ENCODE data around the gene TASP1. TPM values are rescaled to one million over a fixed set of nuclear protein-coding genes. Genes with fewer than 3 reads are reported as not detected.

Gene TASP1
- total RNA-seq, 2 donors from 2014 or later = 8.9 to 9.8 TPM

DNA sequence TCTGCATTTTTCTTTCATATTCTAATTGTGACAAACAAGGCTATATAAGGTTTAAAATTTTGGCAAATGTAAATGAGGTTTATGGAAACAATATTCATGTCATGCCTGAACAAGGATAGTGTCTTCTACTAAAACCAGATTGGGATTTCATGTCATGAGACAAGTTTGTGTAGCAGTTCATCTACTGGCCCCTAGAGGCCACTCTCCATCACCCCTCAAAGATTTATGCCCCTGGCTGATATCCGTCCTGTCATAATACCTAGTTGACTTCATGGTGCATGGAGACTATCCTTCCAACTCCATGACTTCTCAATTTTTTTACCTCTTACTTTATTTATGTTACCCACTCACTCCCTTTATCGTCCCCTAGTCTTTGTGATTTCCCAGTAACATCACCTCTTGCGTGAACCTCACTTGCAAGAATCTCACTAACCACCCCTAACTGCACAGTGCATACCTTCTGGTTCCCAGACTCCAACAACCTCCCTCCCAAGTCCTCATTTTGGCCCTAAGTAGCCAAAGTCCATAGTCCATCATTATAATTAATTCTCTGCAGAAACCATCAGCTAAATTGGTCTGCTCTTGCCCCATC is 179.8 kb downstream of the TASP1 start:
- Mint-ChIP-seq H3K27ac (no peak overlapping the region), H3K27me3 (ENCODE audit: low read depth) (no peaks in the 10 kb centered on the region), H3K4me3 (no peak overlapping the region), H3K4me1 (ENCODE audit: low read depth) (no peaks in the 10 kb centered on the region), H3K9me3 (no peaks in the 10 kb centered on the region), H3K36me3 (ENCODE audit: insufficient read depth in 2 of 2) (no peaks in the 10 kb centered on the region)
- DNase-seq (peak; percentile 6 to 16), ATAC-seq (replicated peaks in 1 of 2) (peak; percentile 42 to 44)

DNA sequence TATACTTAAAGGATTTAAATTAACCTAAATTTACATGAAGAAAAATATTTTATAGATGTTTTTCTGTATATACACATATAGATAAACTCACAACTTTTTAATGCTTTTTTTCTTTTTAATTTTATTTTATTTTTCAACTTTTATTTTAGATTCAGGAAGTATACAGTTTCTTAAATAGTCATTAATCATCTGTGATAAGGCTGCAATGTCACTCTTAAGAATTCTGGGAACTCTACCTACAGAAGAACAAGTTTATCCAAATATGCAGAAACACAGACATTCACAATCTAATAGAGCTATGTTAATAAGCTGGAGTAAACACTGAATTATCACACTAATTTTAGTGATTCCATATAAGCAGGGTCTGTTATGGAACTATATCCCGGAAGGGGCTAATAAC is 181.2 kb downstream of the TASP1 start:
- Mint-ChIP-seq H3K27ac (no peak overlapping the region), H3K4me3 (no peak overlapping the region)

DNA sequence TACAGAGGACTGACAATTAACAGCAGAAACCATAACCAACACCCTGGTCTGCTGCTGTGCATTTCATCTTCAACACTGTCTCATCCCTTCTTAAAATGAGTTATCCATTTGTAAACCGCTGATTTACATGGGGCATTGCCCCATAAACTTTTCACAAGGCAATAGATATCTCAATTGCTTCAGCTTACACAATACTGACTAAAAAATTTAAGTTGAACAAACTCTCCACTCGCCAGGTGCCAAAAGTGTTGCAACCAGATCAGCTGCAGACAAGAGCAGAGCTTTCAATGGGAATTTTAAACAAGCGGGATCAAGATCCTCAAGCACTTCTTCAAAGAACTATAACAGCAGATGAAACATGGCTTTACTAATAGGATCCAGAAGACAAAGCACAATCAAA is 183.0 kb downstream of the TASP1 start:
- H3K4me3 Mint-ChIP-seq = no peak overlapping the region
- H3K27me3 Mint-ChIP-seq (ENCODE audit: low read depth) = no peaks in the 10 kb centered on the region
- DNase-seq = no peak
- H3K27ac Mint-ChIP-seq = no peak overlapping the region
- peaks cover 4 to 6% of the 10 kb centered on the region in 2 donors for H3K9me3 Mint-ChIP-seq
- peaks cover 7 to 11% of the 10 kb centered on the region in 2 donors for H3K36me3 Mint-ChIP-seq (ENCODE audit: insufficient read depth in 2 of 2)
- no peaks in the 10 kb centered on the region for H3K4me1 Mint-ChIP-seq (ENCODE audit: low read depth)
- ATAC-seq (replicated peaks in 1 of 2) = no peak

More for the DNA sequence above, 181.2 kb downstream of the TASP1 start:
- DNase-seq (no peak), ATAC-seq (replicated peaks in 1 of 2) (no peak)
- Mint-ChIP-seq H3K36me3 (ENCODE audit: insufficient read depth in 2 of 2) (peaks cover 4 to 5% of the 10 kb centered on the region in 2 donors), H3K27me3 (ENCODE audit: low read depth) (no peaks in the 10 kb centered on the region), H3K4me1 (ENCODE audit: low read depth) (no peaks in the 10 kb centered on the region), H3K9me3 (peaks cover 4 to 6% of the 10 kb centered on the region in 2 donors)

DNA sequence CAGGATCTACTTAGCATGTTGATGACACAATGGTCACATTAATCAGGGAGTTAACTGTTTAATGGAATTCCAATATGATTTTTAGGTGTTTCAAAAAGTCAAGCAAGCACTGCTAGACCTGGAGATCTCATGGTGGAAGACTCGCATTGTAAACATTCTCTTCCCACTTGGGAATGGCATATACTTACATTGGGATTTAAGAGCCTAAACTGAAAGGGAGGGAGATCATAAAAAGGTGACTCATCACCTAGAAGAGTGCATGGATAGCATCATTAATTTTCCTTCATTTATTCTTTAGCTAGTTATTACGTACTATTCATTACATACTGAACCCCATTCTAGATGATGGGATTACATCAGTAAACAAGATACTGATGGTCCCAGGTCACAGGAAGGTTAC is 185.4 kb downstream of the TASP1 start:
- ATAC-seq (replicated peaks in 1 of 2) (no peak), DNase-seq (no peak)
- Mint-ChIP-seq H3K27ac (no peak overlapping the region), H3K36me3 (ENCODE audit: insufficient read depth in 2 of 2) (peaks cover 7 to 11% of the 10 kb centered on the region in 2 donors), H3K4me3 (no peak overlapping the region), H3K4me1 (ENCODE audit: low read depth) (no peaks in the 10 kb centered on the region), H3K9me3 (peaks cover 4 to 6% of the 10 kb centered on the region in 2 donors), H3K27me3 (ENCODE audit: low read depth) (no peaks in the 10 kb centered on the region)

DNA sequence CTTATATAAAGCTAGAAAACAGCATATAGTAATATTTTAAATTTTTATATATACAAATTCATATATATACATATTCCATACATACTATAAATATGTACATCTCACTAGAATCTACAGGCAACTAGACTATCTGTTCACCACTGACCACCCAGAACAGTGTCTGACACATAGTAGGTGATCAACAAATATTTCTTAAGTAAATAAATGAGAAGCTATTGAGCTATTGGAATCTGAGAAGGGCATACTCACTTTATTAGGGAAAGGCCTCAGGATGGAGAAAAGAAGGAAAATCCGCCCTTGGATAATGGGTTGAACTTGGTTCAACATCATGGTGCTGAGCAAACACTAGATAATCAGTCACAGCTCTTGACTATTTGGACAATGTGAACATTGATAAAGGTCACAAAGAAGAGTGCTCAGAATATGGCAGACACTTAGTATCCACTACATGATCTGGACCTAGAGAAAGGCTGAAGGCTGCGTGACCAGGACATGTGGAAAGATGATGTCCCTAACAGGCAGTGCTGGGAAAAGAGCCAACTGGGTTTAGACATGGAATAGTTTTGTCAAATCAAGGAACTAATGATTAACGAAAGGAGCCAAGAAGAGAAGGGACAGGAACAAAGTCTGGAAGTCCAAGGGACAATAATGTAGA is 186.1 kb downstream of the TASP1 start:
- Mint-ChIP-seq H3K4me3 (no peak overlapping the region), H3K4me1 (ENCODE audit: low read depth) (no peaks in the 10 kb centered on the region), H3K36me3 (ENCODE audit: insufficient read depth in 2 of 2) (peaks cover 7 to 11% of the 10 kb centered on the region in 2 donors), H3K27ac (no peak overlapping the region), H3K9me3 (peaks cover 4 to 6% of the 10 kb centered on the region in 2 donors), H3K27me3 (ENCODE audit: low read depth) (no peaks in the 10 kb centered on the region)
- DNase-seq (no peak), ATAC-seq (replicated peaks in 1 of 2) (no peak)

DNA sequence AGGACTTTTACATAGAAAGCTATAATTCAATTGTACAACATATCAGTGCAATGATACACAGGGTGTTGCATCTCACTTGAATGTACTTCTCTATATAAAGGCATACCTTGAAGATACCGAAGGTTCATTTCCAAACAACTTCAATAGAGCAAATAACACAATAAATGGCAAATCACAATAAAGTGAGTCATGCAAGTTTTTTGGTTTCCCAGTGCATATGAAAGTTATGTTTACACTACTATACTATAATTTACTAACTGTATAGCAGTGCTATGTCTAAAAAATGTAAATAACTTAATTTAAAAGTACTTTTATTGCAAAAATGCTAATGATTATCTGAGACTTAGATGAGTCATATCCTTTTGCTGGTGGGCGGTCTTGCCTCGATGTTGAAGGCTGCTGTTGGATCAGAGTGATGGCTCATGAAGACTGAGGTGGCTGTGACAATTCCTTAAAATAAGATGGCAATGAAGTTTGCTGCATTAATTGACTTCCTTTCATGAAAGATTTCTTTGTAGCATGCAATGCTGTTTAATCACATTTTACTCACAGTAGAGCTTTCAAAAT is 188.8 kb downstream of the TASP1 start:
- DNase-seq (no peak), ATAC-seq (replicated peaks in 1 of 2) (no peak)
- no peaks in the 10 kb centered on the region for H3K27me3 Mint-ChIP-seq (ENCODE audit: low read depth)
- H3K27ac Mint-ChIP-seq = no peak overlapping the region
- peaks cover 4 to 6% of the 10 kb centered on the region in 2 donors for H3K9me3 Mint-ChIP-seq
- no peaks in the 10 kb centered on the region for H3K4me1 Mint-ChIP-seq (ENCODE audit: low read depth)
- H3K36me3 Mint-ChIP-seq (ENCODE audit: insufficient read depth in 2 of 2) = peaks cover 7 to 11% of the 10 kb centered on the region in 2 donors
- H3K4me3 Mint-ChIP-seq = no peak overlapping the region

DNA sequence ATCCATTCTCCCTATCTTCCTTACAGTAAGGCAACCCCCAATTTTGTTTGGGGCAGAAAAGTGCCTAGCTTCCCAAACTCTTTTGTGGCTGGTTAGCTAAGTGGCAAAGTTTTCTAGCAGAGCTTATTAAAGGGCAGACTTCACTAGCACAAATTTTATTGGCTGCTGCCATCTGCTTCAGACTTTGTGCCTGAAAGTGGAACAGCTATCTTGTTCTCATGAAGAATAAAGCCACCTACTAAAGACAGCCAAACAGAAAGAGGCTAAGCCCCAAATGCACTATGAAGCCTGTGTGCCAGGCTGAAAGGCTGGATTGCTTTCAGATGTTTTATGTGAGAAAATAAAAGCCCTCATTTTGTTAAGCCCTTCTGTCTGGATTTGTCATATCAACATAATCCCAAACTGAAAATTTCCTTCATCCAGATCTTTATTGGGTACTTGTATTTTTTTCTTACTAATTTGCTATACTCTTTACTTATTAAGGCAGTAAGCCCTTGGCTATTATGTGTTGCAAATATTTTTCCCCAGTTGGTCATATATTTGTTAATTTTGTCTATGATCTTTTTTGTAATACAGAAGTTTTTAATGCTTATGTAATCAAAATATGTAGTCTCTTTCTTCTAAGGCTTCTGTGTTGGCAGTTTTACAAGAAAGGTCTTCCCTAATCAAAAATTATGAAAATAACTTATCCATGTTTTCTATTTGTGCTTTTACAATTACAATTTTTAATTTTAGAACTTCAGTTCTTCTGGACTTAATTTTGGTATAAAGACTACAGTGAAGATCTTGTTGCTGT is 191.1 kb downstream of the TASP1 start:
- no peaks in the 10 kb centered on the region for H3K27me3 Mint-ChIP-seq (ENCODE audit: low read depth)
- H3K4me1 Mint-ChIP-seq (ENCODE audit: low read depth) = no peaks in the 10 kb centered on the region
- no peak overlapping the region for H3K27ac Mint-ChIP-seq
- no peak for ATAC-seq (replicated peaks in 1 of 2)
- H3K9me3 Mint-ChIP-seq = no peaks in the 10 kb centered on the region
- peaks cover 2 to 5% of the 10 kb centered on the region in 2 donors for H3K36me3 Mint-ChIP-seq (ENCODE audit: insufficient read depth in 2 of 2)
- no peak for DNase-seq
- H3K4me3 Mint-ChIP-seq = no peak overlapping the region

DNA sequence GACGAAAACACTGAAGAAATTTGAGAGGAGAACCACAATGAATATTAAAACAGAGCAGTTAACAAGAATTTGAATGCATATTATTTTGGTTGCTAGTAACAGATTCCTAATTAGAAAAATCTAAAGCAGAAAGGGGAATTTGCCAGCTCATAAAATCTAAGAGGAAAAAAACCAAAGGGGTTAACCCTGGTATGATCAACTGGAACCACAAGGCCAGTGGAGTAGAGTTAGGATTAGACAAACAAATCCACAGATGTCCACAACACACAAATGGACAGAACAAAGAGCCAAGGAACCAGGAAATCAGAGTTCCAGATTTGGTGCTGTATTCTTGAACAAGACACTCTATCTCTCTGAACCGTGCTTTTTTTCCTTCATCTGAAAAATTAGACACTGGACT is 195.0 kb downstream of the TASP1 start:
- H3K27ac Mint-ChIP-seq = no peak overlapping the region
- H3K9me3 Mint-ChIP-seq = peaks cover 8 to 13% of the 10 kb centered on the region in 2 donors
- H3K27me3 Mint-ChIP-seq (ENCODE audit: low read depth) = no peaks in the 10 kb centered on the region
- H3K4me3 Mint-ChIP-seq = no peak overlapping the region
- peaks cover 4 to 18% of the 10 kb centered on the region in 2 donors for H3K36me3 Mint-ChIP-seq (ENCODE audit: insufficient read depth in 2 of 2)
- ATAC-seq (replicated peaks in 1 of 2) (no peak), DNase-seq (no peak)
- no peaks in the 10 kb centered on the region for H3K4me1 Mint-ChIP-seq (ENCODE audit: low read depth)

DNA sequence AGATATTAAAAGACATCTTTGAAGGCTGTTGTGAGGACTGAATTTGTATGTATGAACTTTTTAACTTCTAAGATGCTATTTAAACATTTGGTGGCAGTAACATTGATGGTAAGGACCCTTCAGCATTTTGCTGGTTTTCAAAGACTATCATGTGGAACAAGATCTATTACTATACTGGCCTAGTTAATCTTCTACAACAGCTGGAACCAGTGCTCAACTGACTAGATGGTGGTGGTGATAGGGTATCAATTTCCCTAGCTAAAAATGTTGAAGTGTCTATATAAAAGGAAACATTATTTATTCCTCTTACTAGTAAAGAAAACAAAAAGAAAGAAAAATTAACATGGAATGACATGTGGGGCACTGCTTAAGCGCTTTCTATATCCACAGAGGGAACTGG is 195.7 kb downstream of the TASP1 start:
- H3K4me3 Mint-ChIP-seq = no peak overlapping the region
- peaks cover 8 to 13% of the 10 kb centered on the region in 2 donors for H3K9me3 Mint-ChIP-seq

DNA sequence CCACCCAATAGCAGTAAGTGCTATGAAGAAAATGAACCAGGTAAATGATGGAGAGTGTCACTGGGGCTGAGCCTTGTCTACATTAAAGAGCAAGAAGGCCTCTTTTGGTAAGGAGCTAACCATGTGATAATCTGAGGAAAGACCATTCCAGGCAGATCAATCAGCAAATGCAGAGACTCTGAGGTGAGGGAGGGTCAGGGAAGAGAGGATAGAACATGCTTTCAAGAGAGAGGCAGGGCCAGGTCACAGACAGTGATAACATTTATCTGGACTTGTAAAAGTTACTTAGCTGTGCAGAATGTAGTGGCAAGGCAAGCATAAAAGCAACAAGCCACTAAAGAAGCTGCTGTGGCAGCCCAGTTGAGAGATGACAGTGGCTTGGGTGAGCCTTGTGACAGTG is 197.3 kb downstream of the TASP1 start:
- DNase-seq (no peak), ATAC-seq (replicated peaks in 1 of 2) (no peak)
- Mint-ChIP-seq H3K4me1 (ENCODE audit: low read depth) (no peaks in the 10 kb centered on the region), H3K36me3 (ENCODE audit: insufficient read depth in 2 of 2) (peaks cover 4 to 20% of the 10 kb centered on the region in 2 donors), H3K27me3 (ENCODE audit: low read depth) (no peaks in the 10 kb centered on the region), H3K4me3 (no peak overlapping the region), H3K9me3 (peaks cover 8 to 13% of the 10 kb centered on the region in 2 donors), H3K27ac (no peak overlapping the region)

More for the DNA sequence above, 195.7 kb downstream of the TASP1 start:
- no peak for ATAC-seq (replicated peaks in 1 of 2)
- Mint-ChIP-seq H3K27ac (no peak overlapping the region), H3K4me1 (ENCODE audit: low read depth) (no peaks in the 10 kb centered on the region), H3K27me3 (ENCODE audit: low read depth) (no peaks in the 10 kb centered on the region), H3K36me3 (ENCODE audit: insufficient read depth in 2 of 2) (peaks cover 4 to 18% of the 10 kb centered on the region in 2 donors)
- DNase-seq = no peak

DNA sequence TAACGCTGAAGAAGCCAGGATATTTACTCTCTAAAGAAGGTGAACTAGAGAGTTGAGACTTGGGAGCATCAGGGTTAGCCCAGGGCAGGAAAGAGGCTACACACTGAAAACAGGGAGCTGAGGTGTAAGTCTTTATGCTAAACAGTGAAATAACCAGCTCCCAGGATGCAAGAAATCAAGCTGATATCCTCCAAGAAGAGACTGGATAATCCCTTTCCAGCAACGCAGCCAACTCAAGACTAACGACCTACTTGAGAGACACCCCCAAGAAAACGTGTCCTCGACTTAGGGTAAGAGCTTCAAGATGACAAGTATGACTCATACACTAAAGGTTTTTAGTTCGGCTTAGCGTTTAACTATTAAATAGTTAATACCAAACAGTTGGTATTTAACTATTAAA is 202.2 kb downstream of the TASP1 start:
- no peaks in the 10 kb centered on the region for H3K4me1 Mint-ChIP-seq (ENCODE audit: low read depth)
- H3K9me3 Mint-ChIP-seq = peaks cover 4 to 9% of the 10 kb centered on the region in 2 donors
- H3K4me3 Mint-ChIP-seq = no peak overlapping the region
- peaks cover 4 to 31% of the 10 kb centered on the region in 2 donors for H3K36me3 Mint-ChIP-seq (ENCODE audit: insufficient read depth in 2 of 2)
- ATAC-seq (replicated peaks in 1 of 2) (no peak), DNase-seq (no peak)
- H3K27me3 Mint-ChIP-seq (ENCODE audit: low read depth) = no peaks in the 10 kb centered on the region
- no peak overlapping the region for H3K27ac Mint-ChIP-seq

DNA sequence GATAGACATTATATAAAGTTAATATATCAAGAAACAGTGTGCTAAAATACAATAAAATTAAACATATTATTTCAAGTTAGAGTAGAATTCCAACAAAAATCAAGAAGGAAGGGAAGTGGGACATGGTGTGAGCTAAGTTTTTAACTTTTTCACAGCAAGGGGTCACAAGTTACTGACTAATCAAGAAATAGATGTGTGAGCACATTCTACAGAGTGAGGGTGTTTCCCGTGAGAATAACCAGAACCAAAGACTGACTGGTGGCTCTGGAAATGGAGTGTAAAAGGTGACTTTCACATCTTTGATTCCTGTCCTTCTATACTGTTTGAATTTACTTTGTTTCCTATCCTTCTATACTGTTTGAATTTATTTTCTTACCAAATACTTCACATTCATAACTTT is 206.6 kb downstream of the TASP1 start:
- H3K27ac Mint-ChIP-seq = no peak overlapping the region
- H3K27me3 Mint-ChIP-seq (ENCODE audit: low read depth) = no peaks in the 10 kb centered on the region
- no peak for ATAC-seq (replicated peaks in 1 of 2)
- peaks cover 19% of the 10 kb centered on the region for H3K4me1 Mint-ChIP-seq (ENCODE audit: low read depth)
- H3K9me3 Mint-ChIP-seq = no peaks in the 10 kb centered on the region
- H3K4me3 Mint-ChIP-seq = no peak overlapping the region
- peaks cover 6 to 20% of the 10 kb centered on the region in 2 donors for H3K36me3 Mint-ChIP-seq (ENCODE audit: insufficient read depth in 2 of 2)
- no peak for DNase-seq
